DOHH2 (cell line): ENCODE data around the gene ALKBH7.

Experiments
- EZH2phosphoT487 ChIP-seq: fragments of 200-600 bp; sonication (generic); IDR thresholded peaks from 2 replicates; pipeline ENCODE4 v1.6.1; 2017; ENCODE audit warnings: borderline replicate concordance, mild to moderate bottlenecking, antibody characterized with exemption, low read length, moderate library complexity, mixed read lengths
- TF ChIP-seq, protein P1 (sequence below): fragments of 200-600 bp; sonication (generic); IDR thresholded peaks from one replicate; pipeline ENCODE4 v1.5.1; 2014; ENCODE audit warnings: antibody characterized with exemption, mild to moderate bottlenecking, low read depth, low read length; ENCODE audit not compliant: poor library complexity, severe bottlenecking

DNA sequence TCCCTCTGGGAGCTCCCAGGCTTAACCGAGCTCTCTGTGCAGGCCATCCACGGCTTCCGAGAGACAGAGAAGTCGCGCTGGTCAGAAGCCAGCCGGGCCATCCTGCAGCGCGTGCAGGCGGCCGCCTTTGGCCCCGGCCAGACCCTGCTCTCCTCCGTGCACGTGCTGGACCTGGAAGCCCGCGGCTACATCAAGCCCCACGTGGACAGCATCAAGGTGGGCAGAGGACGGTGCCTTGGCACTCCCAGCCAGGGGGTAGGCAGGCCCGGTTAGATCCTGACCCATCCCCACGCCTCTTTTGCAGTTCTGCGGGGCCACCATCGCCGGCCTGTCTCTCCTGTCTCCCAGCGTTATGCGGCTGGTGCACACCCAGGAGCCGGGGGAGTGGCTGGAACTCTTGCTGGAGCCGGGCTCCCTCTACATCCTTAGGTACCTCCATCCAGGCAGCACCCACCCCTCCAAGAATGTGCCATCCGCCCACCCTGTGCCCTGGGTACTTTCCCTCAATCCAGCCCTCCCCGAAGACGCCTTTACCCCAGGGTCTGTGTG, 1.6 kb downstream of the ALKBH7 start:
- TF ChIP-seq, protein P1, sequence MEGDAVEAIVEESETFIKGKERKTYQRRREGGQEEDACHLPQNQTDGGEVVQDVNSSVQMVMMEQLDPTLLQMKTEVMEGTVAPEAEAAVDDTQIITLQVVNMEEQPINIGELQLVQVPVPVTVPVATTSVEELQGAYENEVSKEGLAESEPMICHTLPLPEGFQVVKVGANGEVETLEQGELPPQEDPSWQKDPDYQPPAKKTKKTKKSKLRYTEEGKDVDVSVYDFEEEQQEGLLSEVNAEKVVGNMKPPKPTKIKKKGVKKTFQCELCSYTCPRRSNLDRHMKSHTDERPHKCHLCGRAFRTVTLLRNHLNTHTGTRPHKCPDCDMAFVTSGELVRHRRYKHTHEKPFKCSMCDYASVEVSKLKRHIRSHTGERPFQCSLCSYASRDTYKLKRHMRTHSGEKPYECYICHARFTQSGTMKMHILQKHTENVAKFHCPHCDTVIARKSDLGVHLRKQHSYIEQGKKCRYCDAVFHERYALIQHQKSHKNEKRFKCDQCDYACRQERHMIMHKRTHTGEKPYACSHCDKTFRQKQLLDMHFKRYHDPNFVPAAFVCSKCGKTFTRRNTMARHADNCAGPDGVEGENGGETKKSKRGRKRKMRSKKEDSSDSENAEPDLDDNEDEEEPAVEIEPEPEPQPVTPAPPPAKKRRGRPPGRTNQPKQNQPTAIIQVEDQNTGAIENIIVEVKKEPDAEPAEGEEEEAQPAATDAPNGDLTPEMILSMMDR = no peak
- no peak for TF ChIP-seq EZH2phosphoT487
